Liver (tissue), 9 donors: ENCODE results near the gene GALNTL6. TPM values are rescaled to one million over a fixed set of nuclear protein-coding genes. Genes with fewer than 3 reads are reported as not detected.

Source experiments
- DNase-seq: peaks from one replicate; pipeline ENCODE4 v3.0.0-alpha.2; 2017; ENCODE audit warnings: low spot score
- H3K27ac ChIP-seq, 2 donors: one replicate each; pipeline ENCODE4 v1.7.0; 2013; ENCODE audit warnings: inconsistent platforms in 2 of 2, low read length in 2 of 2, control low read depth in 1 of 2, low read depth in 1 of 2, mild to moderate bottlenecking in 1 of 2
- H3K27me3 ChIP-seq, 4 donors: one replicate each; pipeline versions ENCODE4 v1.6.1 to v1.7.0; 2013; ENCODE audit warnings: low read length in 3 of 4, inconsistent platforms in 1 of 4, mild to moderate bottlenecking in 1 of 4, moderate library complexity in 1 of 4; ENCODE audit not compliant: control insufficient read depth in 4 of 4, insufficient read depth in 4 of 4
- H3K36me3 ChIP-seq, 4 donors: one replicate each; pipeline versions ENCODE4 v1.6.1 to v1.7.0; 2013; ENCODE audit warnings: low read length in 3 of 4, mild to moderate bottlenecking in 3 of 4, low read depth in 1 of 4, moderate library complexity in 1 of 4; ENCODE audit not compliant: control insufficient read depth in 4 of 4, insufficient read depth in 3 of 4
- H3K4me1 ChIP-seq, 4 donors: one replicate each; pipeline versions ENCODE4 v1.6.1 to v1.7.0; 2013; ENCODE audit warnings: low read length in 3 of 4, mild to moderate bottlenecking in 3 of 4, moderate library complexity in 1 of 4; ENCODE audit not compliant: control insufficient read depth in 4 of 4, insufficient read depth in 4 of 4
- H3K4me3 ChIP-seq, 3 donors: one replicate each; pipeline versions ENCODE4 v1.6.1 to v1.7.0; 2013; ENCODE audit warnings: low read length in 3 of 3, control low read depth in 1 of 3, low read depth in 1 of 3, mild to moderate bottlenecking in 1 of 3
- H3K9ac ChIP-seq, 2 donors: one replicate each; pipeline ENCODE4 v1.7.0; 2013; ENCODE audit warnings: low read length in 2 of 2, mild to moderate bottlenecking in 2 of 2, moderate library complexity in 2 of 2, control low read depth in 1 of 2, low read depth in 1 of 2
- H3K9me3 ChIP-seq, 4 donors: one replicate each; pipeline versions ENCODE4 v1.6.1 to v1.7.0; 2013; ENCODE audit warnings: low read length in 3 of 4; ENCODE audit not compliant: control insufficient read depth in 4 of 4
- EGR1 ChIP-seq, 2 donors: IDR thresholded peaks; 2 replicates each; pipeline ENCODE4 v1.6.1; 2016 to 2018; ENCODE audit warnings: antibody characterized with exemption in 2 of 2, low read depth in 2 of 2
- FOXA1 ChIP-seq: IDR thresholded peaks from 2 replicates; pipeline ENCODE4 v1.6.1; 2016; ENCODE audit warnings: antibody characterized with exemption
- FOXA2 ChIP-seq: IDR thresholded peaks from 2 replicates; pipeline ENCODE4 v1.6.1; 2016; ENCODE audit warnings: antibody characterized with exemption
- GABPA ChIP-seq, 2 donors: IDR thresholded peaks in 1 of 2; conservative IDR thresholded peaks in 1 of 2; 2 replicates each; pipeline ENCODE4 v1.6.1; 2016; ENCODE audit warnings: antibody characterized with exemption in 2 of 2, mild to moderate bottlenecking in 1 of 2, moderate library complexity in 1 of 2
- HNF4A ChIP-seq, 2 donors: conservative IDR thresholded peaks; 2 replicates each; pipeline ENCODE4 v1.6.1; 2016; ENCODE audit warnings: antibody characterized with exemption in 2 of 2, mild to moderate bottlenecking in 2 of 2
- HNF4G ChIP-seq: IDR thresholded peaks from 2 replicates; pipeline ENCODE4 v1.6.1; 2016; ENCODE audit warnings: antibody characterized with exemption
- NR2F2 ChIP-seq: IDR thresholded peaks from 2 replicates; pipeline ENCODE4 v1.6.1; 2016; ENCODE audit warnings: antibody characterized with exemption
- REST ChIP-seq: IDR thresholded peaks from 2 replicates; pipeline ENCODE4 v1.6.1; 2016; ENCODE audit warnings: antibody characterized with exemption, mild to moderate bottlenecking
- RXRA ChIP-seq, 2 donors: IDR thresholded peaks; 2 replicates each; pipeline ENCODE4 v1.6.1; 2017 to 2018; ENCODE audit warnings: antibody characterized with exemption in 2 of 2, mild to moderate bottlenecking in 1 of 2
- TAF1 ChIP-seq: conservative IDR thresholded peaks from 2 replicates; pipeline ENCODE4 v1.6.1; 2016; ENCODE audit warnings: antibody characterized with exemption, mild to moderate bottlenecking
- YY1 ChIP-seq: IDR thresholded peaks from 2 replicates; pipeline ENCODE4 v1.6.1; 2016; ENCODE audit warnings: antibody characterized with exemption, mild to moderate bottlenecking
- ZBTB33 ChIP-seq: IDR thresholded peaks from 2 replicates; pipeline ENCODE4 v1.6.1; 2016; ENCODE audit warnings: antibody characterized with exemption
- WGBS: extraction: QIAGEN DNeasy Blood & Tissue Kit; methylation state at CpG from one replicate; pipeline ENCODE4 v1.1.7; 2013; 5-methylcytosine and 5-hydroxymethylcytosine counted together
- polyA plus RNA-seq, 2 donors: library from polyadenylated mRNA; stranded (reverse) in 1 of 2; unstranded in 1 of 2; fragments of 200-250 nt in 1 of 2; fragments of >200 nt in 1 of 2; fragmentation: Nextera tagmentation in 1 of 2; extraction: Ambion mirVana in 1 of 2; gene quantifications; one replicate each; pipeline versions ENCODE4 v1.2.1 to v1.2.3, GENCODE V29; 2013 to 2015
- total RNA-seq, 2 donors: library from RNA; depleted of rRNA; stranded (reverse); fragments of >200 nt; gene quantifications; one replicate each; pipeline ENCODE4 v1.2.3, GENCODE V29; 2014
- TF ChIP-seq, protein P1 (sequence below): IDR thresholded peaks from 2 replicates; pipeline ENCODE4 v1.6.1; 2016; ENCODE audit warnings: antibody characterized with exemption
- TF ChIP-seq, protein P2 (sequence below): IDR thresholded peaks from 2 replicates; pipeline ENCODE4 v1.6.1; 2016; ENCODE audit warnings: antibody characterized with exemption
- donor health status: healthy.
- donor health status: healthy.
- donor health status: healthy.
- donor health status: healthy.
- donor health status: healthy.

GALNTL6 gene
- total and polyA plus RNA-seq, 4 donors = 0.06 to 0.08 TPM; not detected in 2

- no peak for DNase-seq
- no peak overlapping the region for H3K9ac ChIP-seq
- no peaks in the 10 kb centered on the region for H3K4me1 ChIP-seq
- peaks cover 0 to 3% (median 0%) of the 10 kb centered on the region in 4 donors for H3K27me3 ChIP-seq
- 63% methylated on average over 2 of the region's 2 CpGs for WGBS
- no peak for TF ChIP-seq ZBTB33
- H3K4me3 ChIP-seq = no peak overlapping the region
- H3K9me3 ChIP-seq = no peaks in the 10 kb centered on the region
- H3K36me3 ChIP-seq = no peaks in the 10 kb centered on the region
- no peak overlapping the region for H3K27ac ChIP-seq
Measured at GRCh38 chr4:172045981-172046380, 232.8 kb downstream of the GALNTL6 start.

- 81% methylated on average over 1 of the region's 1 CpG for WGBS
Measured at GRCh38 chr4:172048666-172049065, 235.5 kb downstream of the GALNTL6 start.

DNA sequence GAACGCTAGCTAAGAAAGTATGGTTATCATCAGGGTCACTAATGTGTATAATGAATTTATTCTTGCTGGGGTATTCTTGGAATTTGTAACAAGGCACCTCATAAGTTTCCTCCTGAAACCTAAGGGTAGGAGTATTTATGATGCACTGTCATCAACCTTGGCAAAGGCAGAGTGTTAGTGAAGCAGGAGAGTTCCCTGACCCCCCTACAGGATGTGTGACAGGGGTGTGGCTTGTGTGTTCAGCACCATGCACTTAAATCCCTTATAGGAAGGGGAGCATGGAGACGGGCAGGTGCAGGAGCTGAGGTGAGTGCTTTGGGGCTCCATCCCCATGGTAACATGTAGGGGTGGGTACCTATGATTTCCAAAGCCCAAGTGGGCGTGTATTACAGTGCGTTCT lies 237.7 kb downstream of the GALNTL6 start:
- no peaks in the 10 kb centered on the region for H3K9me3 ChIP-seq
- no peaks in the 10 kb centered on the region for H3K36me3 ChIP-seq
- no peak for DNase-seq
- H3K27ac ChIP-seq = no peak overlapping the region
- peaks cover 0 to 1% (median 0%) of the 10 kb centered on the region in 4 donors for H3K27me3 ChIP-seq
- 79% methylated on average over 4 of the region's 4 CpGs for WGBS
- H3K4me3 ChIP-seq = no peak overlapping the region
- H3K4me1 ChIP-seq = no peaks in the 10 kb centered on the region
- H3K9ac ChIP-seq = no peak overlapping the region
- no peak for TF ChIP-seq FOXA1
- TF ChIP-seq, protein P1, sequence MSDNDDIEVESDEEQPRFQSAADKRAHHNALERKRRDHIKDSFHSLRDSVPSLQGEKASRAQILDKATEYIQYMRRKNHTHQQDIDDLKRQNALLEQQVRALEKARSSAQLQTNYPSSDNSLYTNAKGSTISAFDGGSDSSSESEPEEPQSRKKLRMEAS = no peak
- no peak for TF ChIP-seq RXRA (IDR thresholded peaks at IDR 0.05)
- TF ChIP-seq, protein P2, sequence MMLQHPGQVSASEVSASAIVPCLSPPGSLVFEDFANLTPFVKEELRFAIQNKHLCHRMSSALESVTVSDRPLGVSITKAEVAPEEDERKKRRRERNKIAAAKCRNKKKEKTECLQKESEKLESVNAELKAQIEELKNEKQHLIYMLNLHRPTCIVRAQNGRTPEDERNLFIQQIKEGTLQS = no peak
- no peak for TF ChIP-seq ZBTB33
- no peak for TF ChIP-seq GABPA (IDR thresholded peaks at IDR 0.05 in 1 of 2, conservative IDR thresholded peaks at IDR 0.05 in 1 of 2)
- TF ChIP-seq YY1 = no peak
- TF ChIP-seq HNF4G = no peak
- no peak for TF ChIP-seq TAF1
- no peak for TF ChIP-seq FOXA2
- no peak for TF ChIP-seq HNF4A (conservative IDR thresholded peaks at IDR 0.05)
- no peak for TF ChIP-seq EGR1 (IDR thresholded peaks at IDR 0.05; ENCODE audit: low read depth in 2 of 2)
- TF ChIP-seq NR2F2 = no peak

More at GRCh38 chr4:172048666-172049065, 235.5 kb downstream of the GALNTL6 start:
- Histone ChIP-seq H3K27ac (no peak overlapping the region), H3K36me3 (no peaks in the 10 kb centered on the region), H3K9ac (no peak overlapping the region), H3K9me3 (no peaks in the 10 kb centered on the region), H3K27me3 (peaks cover 0 to 3% (median 0%) of the 10 kb centered on the region in 4 donors), H3K4me3 (no peak overlapping the region), H3K4me1 (no peaks in the 10 kb centered on the region)
- no peak for DNase-seq
- no peak for TF ChIP-seq REST
- TF ChIP-seq HNF4A (conservative IDR thresholded peaks at IDR 0.05) = no peak
- no peak for TF ChIP-seq EGR1 (IDR thresholded peaks at IDR 0.05; ENCODE audit: low read depth in 2 of 2)
